Measurements from ENCODE around the gene PLCL2. TPM values are rescaled to one million over a fixed set of nuclear protein-coding genes. Genes with fewer than 3 reads are reported as not detected.
"Not testable (repeated sequence)": the region's sequence is repeated elsewhere in the genome, so short reads cannot be mapped to it uniquely, and the experiment has no call there.

Gene PLCL2
- total RNA-seq, 1 donor from 2014 or later = 12.2 TPM

DNA sequence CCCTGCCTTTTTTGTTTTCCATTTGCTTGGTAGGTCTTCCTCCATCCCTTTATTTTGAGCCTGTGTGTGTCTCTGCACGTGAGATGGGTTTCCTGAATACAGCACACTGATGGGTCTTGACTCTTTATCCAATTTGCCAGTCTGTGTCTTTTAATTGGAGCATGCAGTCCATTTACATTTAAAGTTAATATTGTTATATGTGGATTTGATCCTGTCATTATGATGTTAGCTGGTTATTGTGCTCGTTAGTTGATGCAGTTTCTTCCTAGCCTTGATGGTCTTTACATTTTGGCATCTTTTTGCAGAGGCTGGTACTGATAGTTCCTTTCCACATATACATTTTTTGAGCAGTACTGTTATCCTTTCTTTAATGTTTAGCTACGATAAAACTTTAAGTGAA, 73.1 kb downstream of the PLCL2 start:
- not testable (repeated sequence) for DNase-seq (ENCODE audit: low spot score)

DNA sequence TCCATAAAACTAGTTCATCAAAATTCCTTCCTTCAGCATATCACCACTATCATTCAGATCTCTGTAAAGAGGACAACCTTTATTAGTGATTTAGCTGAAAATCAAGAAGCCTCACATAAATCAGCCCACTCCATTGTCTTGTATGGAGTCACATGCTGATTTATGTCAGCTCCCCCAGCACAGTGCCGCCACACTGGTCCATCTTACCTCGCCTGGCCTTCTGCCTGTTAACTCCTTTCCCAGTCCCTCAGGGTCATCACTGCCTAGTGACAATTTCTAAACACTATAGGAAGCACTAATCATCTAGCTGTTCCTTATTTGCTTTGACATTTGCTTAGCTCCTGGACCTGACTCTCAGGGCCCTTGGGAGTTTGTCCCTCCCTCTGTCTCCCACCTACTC, 75.4 kb downstream of the PLCL2 start:
- no peak for DNase-seq (ENCODE audit: low spot score)

DNA sequence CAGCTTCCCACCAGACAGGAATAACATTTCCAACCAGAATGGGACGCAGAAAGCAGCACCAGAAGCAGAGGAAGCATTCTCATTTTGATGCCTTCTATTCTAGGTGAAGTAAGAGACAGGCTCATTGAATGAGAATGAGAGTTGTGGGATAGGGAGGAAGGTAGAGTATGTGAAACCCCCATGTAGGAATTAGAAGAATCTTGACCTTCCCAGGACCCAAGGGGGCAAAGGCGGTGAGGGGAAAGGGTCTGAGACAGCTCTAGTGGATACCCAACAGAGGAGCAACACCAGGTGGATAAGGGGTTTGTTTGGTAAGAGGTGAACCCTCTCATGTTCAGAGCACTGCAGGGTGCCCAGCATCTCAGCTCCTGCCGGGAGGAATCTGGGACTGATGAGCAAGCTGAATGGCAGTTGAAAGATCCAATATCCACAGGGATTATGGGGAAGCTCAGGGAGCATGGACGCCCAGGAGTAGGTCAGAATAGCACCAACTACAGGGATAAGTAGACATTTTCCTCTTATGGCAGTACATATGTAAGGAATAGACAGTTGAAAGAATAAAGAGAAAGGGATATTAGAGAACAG, 77.0 kb downstream of the PLCL2 start:
- DNase-seq (ENCODE audit: low spot score) = no peak

DNA sequence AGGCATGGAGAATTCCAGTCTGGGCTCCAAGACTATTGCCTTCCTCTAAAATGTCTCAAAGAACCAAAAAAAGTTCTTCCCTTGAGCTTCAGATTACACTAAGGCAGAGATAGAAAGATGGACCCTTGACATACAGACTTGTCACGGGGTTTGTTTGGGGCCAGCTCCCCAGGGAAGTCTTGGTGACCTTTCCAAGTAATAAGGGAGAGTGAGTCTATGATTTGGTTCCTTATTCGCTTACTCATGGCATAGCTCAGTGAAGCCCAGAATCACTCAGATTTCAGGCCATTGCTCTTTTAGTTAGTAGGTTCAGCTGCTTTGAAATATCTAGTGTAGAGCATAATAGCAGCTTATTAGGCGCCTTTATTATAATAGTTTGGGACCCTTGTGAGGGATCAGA, 90.3 kb downstream of the PLCL2 start:
- no peak for DNase-seq (ENCODE audit: low spot score)

DNA sequence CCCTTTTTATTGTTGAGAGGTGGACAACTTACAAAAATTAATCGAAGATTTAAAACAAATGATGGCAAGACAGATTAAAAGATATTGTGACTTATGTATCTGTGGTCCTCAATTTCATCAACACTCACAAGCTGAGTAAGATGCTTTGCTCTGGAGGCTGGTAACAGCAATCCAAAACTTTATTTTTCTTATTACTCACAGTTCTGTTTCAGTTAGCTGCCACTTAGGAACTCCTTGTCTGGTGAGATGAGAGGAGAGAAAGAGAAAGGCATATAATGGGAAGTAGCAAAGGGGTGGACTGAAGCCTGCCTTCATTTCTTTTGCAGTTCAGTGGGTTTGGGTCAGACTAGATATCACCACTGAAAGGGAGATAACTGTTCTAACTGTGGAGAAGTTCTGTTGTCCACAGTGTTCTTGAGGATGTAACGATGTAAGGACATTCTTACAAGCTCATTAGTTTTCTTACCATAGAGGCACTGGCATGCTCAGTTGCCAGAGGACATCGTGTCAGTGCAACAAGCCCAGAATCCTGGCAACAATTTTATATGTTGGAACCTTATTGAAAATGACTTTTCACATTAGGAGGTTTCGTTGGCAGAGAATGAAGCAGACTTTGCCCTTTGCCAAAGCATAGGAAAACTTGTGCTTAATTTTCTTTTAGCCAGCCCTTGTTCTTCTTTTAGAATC, 93.6 kb downstream of the PLCL2 start:
- DNase-seq (ENCODE audit: low spot score) = no peak

DNA sequence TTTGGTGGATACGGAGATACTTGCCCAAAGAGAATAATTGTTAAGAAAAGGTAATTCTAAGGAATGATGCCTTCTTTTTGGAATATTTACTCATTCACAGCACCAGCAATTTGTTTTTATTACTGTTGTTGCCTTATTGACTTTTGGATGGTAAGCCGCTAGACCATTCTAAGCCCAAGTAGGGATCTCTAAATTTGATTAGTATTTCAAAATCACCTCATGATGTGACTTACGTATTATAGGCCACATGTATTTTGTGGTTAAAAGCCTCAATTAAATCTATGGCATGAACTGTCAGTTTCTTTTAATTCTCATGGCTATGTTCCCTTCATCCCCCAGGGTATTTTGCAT, 94.1 kb downstream of the PLCL2 start:
- no peak for DNase-seq (ENCODE audit: low spot score)

DNA sequence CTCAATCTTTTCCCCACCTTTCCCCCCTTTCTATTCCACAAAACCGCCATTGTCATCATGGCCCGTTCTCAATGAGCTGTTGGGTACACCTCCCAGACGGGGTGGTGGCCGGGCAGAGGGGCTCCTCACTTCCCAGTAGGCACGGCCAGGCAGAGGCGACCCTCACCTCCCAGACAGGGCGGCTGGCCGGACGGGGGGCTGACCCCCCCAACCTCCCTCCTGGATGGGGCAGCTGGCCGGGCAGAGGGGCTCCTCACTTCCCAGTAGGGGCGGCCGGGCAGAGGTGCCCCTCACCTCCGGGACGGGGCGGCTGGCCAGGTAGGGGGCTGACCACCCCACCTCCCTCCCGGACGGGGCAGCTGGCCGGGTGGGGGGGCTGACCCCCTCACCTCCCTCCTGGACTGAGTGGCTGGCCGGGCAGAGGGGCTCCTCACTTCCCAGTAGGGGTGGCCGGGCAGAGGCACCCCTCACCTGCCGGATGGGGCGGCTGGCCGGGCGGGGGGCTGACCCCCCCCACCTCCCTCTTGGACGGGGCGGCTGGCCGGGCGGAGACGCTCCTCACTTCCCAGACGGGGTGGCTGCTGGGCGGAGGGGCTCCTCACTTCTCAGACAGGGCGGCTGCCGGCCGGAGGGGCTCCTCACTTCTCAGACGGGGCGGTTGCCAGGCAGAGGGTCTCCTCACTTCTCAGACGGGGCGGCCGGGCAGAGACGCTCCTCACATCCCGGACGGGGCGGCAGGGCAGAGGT, 95.2 kb downstream of the PLCL2 start:
- not testable (repeated sequence) for DNase-seq (ENCODE audit: low spot score)

DNA sequence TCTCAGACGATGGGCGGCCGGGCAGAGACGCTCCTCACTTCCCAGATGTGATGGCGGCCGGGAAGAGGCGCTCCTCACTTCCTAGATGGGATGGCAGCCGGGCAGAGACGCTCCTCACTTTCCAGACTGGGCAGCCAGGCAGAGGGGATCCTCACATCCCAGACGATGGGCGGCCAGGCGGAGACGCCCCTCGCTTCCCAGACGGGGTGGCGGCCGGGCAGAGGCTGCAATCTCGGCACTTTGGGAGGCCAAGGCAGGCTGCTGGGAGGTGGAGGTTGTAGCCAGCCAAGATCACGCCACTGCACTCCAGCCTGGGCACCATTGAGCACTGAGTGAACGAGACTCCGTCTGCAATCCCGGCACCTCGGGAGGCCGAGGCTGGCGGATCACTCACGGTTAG, 95.8 kb downstream of the PLCL2 start:
- DNase-seq (ENCODE audit: low spot score) = not testable (repeated sequence)

DNA sequence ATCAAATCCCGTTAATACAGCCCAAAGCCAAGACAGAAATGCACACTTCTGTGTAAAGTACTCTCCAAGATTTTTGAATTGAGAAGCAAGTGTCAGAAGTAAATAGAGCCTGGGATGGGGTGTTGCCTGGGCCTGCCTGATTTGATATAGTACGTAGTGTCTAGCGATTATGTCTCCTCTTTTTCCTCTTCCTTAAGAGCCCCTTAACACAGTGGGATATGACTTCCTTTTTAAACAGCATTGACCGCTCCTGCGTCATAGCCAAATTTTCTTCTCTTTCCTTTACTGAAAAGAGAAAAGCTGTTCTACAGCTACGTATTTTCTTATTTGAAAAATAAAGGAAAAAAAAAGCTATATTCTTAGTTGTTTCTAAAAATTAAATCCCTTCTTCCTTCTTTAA, 97.7 kb downstream of the PLCL2 start:
- DNase-seq (ENCODE audit: low spot score) = no peak

DNA sequence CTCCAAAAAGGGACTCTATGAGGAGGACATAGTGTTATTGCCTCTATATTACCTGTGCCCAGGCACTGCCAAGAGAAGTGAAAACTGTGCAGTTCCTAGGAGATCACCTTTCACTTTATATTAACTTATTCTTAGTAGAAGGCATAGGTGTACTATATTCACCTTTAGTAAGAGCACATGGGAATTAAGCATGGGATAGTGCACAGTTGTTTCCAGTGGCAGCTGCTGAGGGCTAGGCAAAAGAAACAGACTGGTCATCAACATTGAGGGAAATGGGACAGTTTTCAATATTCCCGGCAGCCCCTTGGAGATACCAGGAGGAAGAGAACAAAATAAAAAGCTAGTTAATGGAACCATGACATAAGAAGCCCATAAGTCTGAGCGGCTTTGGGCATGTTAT, 100.9 kb downstream of the PLCL2 start:
- no peak for DNase-seq (ENCODE audit: low spot score)

DNA sequence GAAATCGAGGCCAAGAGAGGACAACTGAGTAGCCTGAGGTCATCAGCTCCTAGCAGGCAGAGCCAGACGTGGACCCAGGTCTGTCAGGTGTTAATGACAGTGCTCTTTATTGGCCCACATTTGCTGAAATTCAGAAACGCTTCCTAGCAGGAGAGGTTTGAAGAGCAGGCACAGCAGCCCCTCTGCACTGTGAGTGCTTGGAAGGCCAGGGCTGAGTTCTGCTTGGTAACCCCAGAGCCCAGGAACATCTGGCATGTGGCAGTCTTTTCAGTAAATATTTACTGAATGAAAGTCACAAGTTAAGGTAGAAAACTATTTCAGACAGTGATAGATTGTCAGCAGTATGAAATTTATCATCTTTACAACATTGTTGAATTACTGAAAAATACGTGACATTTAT, 102.4 kb downstream of the PLCL2 start:
- DNase-seq (ENCODE audit: low spot score) = no peak

DNA sequence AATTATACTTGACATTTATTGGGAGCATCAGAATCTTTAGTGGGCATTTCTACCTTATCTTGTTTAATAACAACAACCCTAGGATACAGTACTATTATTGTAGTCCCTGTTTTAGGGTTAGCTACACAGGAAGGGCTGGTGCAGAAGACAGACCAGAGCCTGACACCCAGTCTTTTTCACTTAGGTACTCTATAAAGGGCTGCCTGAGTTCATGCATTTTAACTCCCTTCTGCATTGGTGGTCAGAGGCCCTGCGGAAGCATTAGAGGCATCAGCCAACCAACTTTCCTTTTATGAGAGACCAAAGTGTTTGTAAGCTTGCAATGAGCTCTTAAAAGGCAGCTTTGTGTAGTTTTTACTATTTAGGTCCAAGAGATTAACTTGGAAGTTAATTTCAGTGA, 105.4 kb downstream of the PLCL2 start:
- DNase-seq (ENCODE audit: low spot score) = no peak

DNA sequence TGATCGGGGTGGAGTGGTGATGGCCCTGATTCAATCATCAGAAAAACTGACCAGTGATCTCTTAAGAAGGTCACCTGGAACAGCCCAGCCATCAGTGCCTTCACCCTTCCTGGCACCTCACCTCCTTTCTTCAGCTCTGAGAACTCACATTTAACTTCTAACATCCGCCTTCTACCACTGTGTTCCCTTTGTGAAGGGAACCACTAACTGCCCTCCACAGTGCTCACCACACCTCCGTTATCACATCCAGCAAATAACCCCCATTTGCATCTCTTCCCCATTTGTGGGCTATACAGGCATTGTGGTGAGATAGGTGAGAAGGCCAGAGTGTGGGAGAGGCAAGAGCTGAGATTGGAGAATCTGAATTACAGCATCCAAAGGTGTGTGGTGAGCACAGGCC, 107.4 kb downstream of the PLCL2 start:
- no peak for DNase-seq (ENCODE audit: low spot score)

DNA sequence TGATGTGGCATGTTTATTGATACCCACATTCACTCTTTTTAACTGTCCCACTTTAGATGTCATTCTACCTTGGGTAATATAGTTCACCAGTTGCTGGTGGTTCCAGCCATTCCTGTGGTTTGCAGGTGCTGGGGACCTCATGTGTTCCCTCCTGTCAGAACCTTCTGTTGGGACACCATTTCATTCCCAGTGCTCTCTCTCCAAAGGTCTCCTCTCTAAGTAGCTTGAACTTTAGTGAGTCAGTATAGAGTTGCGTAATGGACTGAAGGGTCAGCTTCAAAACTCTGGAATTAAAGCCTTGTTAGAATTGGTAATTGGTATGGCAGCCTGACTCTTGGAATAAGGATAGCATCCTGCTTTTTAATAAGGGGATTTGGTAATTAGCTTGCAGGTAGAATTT, 108.5 kb downstream of the PLCL2 start:
- DNase-seq (ENCODE audit: low spot score) = no peak

DNA sequence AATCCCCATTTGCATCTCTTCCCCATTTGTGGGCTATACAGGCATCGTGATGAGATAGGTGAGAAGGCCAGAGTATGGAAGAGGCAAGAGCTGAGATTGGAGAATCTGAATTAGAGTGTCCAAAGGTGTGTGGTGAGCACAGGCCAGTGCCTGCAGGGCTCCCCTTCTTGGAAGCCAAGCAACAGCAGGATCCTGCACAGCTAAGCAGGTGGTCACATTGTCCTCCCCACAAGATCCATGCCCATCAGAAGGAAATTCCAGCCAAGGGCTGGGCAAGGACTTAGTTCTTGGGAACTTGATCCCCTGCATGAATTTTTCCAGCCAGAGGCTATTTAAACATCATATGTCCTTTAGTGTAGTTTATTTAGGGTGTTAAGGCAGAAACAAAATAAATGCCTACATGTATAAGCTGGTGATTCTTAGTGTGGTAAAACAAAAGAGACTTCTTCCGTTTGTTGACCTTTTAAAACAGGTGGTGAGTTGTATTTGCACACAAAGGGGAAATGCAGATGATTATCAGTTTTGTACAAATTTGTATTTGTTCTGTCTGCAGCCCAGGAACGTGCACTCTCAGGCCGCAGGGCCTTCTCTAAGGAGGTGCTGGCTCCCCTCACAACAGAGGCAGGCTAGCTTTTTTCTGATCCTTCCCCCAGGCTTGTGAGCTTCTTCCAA, 110.2 kb downstream of the PLCL2 start:
- no peak for DNase-seq (ENCODE audit: low spot score)

DNA sequence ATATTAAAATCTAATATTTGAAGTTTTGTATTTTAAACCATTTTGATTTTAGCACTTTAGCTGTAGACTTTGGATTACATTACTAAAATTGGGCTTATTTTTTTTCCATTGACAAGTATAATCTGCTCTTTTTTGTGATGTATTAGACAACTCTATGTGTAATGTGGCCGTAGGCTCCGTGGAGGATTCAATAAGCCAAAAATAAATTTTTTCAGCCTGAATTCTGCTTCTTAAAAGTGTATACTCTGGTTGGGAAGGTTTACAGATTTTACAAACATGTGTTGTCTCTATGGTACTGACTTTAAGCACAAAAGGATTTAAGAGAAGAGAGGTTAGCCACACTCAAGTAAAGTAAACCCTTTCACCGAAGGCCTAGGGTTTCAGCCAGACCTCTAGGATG, 110.8 kb downstream of the PLCL2 start:
- no peak for DNase-seq (ENCODE audit: low spot score)

DNA sequence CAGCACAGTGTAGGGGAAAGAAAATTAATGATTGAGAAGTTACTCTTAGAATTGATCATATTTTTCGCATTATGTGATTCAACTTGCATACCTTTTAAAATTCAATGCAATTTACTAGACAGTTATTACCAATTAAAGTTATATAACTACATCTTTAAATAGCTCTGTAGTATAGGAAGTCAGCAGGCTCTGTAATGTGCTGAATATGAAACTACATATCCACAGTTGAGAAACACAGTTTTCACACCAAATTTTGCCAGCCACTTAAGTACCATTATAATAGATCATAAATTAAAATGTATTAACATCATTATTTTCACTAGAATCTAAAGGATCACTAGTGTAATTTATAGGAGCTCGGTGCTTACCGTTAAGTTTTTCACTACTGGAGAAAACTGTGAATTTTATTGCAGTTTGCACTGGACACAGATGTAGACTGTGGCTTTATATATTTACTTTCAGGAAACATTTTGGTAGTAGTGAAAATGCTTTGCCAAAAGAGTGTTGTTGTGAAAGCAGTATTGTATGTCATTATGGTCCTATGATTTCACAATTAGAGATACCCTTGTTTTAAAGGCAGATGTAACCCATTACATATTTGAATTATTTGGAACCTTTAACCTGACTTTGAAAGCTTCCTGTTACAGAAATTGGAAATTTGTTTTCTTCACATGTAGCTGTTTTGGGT, 113.6 kb downstream of the PLCL2 start:
- DNase-seq (ENCODE audit: low spot score) = no peak

DNA sequence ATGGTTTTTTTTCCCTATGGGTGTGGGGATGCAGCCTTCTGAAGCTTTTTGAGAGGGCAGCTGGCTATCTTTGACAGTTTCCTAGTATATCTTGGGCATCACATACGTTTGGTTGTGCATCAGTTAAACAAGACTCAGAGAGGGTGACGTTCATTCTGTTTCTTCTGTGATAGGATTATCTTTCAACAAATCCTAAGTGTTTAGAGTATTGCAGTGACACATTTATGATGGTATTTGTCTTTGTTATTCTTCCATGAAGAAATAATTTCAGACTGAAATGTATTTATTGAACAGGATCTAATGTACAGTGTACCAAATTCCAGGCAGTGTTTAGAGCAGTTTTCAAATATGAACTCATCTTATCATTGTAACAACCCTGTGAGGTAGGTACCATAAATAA, 114.4 kb downstream of the PLCL2 start:
- no peak for DNase-seq (ENCODE audit: low spot score)

DNA sequence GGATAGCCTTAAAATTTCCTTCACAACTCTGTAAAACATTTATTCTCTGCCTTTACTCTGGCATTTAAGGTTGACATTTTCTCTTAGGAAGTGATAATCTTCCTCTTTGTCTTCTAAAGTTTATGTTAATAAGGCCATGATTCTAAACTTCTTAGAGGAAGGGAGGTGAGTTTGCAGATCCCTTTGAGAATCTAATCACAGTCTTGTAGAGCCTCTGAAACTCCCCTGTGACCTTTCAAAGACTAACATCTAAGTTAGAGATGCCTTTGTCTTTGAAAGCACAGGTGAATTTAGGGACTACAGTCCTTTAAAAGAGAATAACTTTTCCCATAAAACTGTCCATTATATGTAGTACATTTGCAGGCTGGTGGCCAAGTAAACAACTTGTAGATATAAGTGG, 115.1 kb downstream of the PLCL2 start:
- DNase-seq (ENCODE audit: low spot score) = no peak

DNA sequence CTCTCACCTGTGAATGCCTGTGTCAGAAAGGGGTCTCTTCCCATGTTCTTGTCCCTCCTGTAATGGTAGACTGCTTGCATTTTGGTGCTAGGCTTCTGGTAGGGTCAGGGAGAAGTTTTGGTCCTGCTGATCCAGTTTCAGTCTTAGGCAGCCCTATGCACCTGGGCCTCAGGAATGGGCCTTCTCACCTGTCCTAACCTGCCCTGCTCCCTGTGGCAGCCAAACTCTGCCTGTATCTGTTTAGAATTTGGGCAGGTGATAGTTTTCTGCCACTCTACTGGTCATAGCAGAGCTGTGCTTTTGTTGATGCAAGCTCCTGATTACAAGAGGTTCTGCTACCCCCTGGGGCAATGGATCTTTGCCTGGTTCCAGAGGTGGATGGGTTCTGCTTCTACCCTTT, 118.7 kb downstream of the PLCL2 start:
- DNase-seq (ENCODE audit: low spot score) = no peak

DNA sequence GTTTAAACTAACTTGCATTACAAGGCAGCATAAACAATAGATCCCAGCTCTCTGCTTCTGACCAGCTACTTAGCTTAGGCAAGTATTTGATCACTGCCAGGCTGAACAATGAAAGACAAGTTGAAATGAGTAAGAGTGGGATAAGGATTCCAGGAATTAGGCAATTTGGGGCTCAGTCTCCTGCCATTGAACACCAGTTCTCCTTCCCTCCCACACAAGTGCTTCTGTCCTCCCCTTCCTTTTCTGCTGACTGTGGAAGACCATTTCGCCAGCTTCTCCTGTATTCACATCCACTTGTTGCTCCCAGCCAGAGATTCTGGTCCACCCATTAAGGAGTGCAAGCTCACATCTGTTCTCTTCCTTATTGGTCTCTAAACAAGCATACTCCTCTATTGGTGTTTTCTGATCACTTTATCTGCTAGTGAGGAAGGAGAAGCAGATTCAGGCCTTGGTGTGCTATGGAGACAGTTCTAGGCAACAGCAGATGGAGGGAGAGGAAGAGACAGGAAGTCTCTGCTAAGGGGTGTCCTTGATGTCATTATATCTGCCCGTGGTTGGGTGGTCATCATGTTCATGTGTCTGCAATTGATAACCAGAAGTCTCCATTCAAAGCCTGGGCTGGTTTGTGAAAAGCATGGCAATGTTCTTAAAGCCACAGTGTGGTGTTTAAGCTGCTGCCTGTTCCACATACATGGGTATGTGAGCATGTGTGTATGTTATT, 121.5 kb downstream of the PLCL2 start:
- no peak for DNase-seq (ENCODE audit: low spot score)

Data from mesenteric fat pad (tissue), 1 donor.